Liver (tissue), 9 donors: Measurements from ENCODE around the gene SLC9C2. TPM values are rescaled to one million over a fixed set of nuclear protein-coding genes. Genes with fewer than 3 reads are reported as not detected.

Experiments
- DNase-seq: peaks from one replicate; pipeline ENCODE4 v3.0.0-alpha.2; 2017; ENCODE audit warnings: low spot score
- H3K27ac ChIP-seq, 2 donors: one replicate each; pipeline ENCODE4 v1.7.0; 2013; ENCODE audit warnings: inconsistent platforms in 2 of 2, low read length in 2 of 2, control low read depth in 1 of 2, low read depth in 1 of 2, mild to moderate bottlenecking in 1 of 2
- H3K27me3 ChIP-seq, 4 donors: one replicate each; pipeline versions ENCODE4 v1.6.1 to v1.7.0; 2013; ENCODE audit warnings: low read length in 3 of 4, inconsistent platforms in 1 of 4, mild to moderate bottlenecking in 1 of 4, moderate library complexity in 1 of 4; ENCODE audit not compliant: control insufficient read depth in 4 of 4, insufficient read depth in 4 of 4
- H3K36me3 ChIP-seq, 4 donors: one replicate each; pipeline versions ENCODE4 v1.6.1 to v1.7.0; 2013; ENCODE audit warnings: low read length in 3 of 4, mild to moderate bottlenecking in 3 of 4, low read depth in 1 of 4, moderate library complexity in 1 of 4; ENCODE audit not compliant: control insufficient read depth in 4 of 4, insufficient read depth in 3 of 4
- H3K4me1 ChIP-seq, 4 donors: one replicate each; pipeline versions ENCODE4 v1.6.1 to v1.7.0; 2013; ENCODE audit warnings: low read length in 3 of 4, mild to moderate bottlenecking in 3 of 4, moderate library complexity in 1 of 4; ENCODE audit not compliant: control insufficient read depth in 4 of 4, insufficient read depth in 4 of 4
- H3K4me3 ChIP-seq, 3 donors: one replicate each; pipeline versions ENCODE4 v1.6.1 to v1.7.0; 2013; ENCODE audit warnings: low read length in 3 of 3, control low read depth in 1 of 3, low read depth in 1 of 3, mild to moderate bottlenecking in 1 of 3
- H3K9ac ChIP-seq, 2 donors: one replicate each; pipeline ENCODE4 v1.7.0; 2013; ENCODE audit warnings: low read length in 2 of 2, mild to moderate bottlenecking in 2 of 2, moderate library complexity in 2 of 2, control low read depth in 1 of 2, low read depth in 1 of 2
- H3K9me3 ChIP-seq, 4 donors: one replicate each; pipeline versions ENCODE4 v1.6.1 to v1.7.0; 2013; ENCODE audit warnings: low read length in 3 of 4; ENCODE audit not compliant: control insufficient read depth in 4 of 4
- CTCF ChIP-seq: fragments of 150-350 bp; IDR thresholded peaks from 2 replicates; pipeline ENCODE4 v1.5.1; 2017; ENCODE audit warnings: improper control_type of control experiment, low read depth, low read length; ENCODE audit not compliant: missing input control
- FOXA2 ChIP-seq: IDR thresholded peaks from 2 replicates; pipeline ENCODE4 v1.6.1; 2016; ENCODE audit warnings: antibody characterized with exemption
- GABPA ChIP-seq, 2 donors: IDR thresholded peaks in 1 of 2; conservative IDR thresholded peaks in 1 of 2; 2 replicates each; pipeline ENCODE4 v1.6.1; 2016; ENCODE audit warnings: antibody characterized with exemption in 2 of 2, mild to moderate bottlenecking in 1 of 2, moderate library complexity in 1 of 2
- HNF4G ChIP-seq: IDR thresholded peaks from 2 replicates; pipeline ENCODE4 v1.6.1; 2016; ENCODE audit warnings: antibody characterized with exemption
- JUND ChIP-seq, 2 donors: IDR thresholded peaks; 2 replicates each; pipeline ENCODE4 v1.6.1; 2016; ENCODE audit warnings: antibody characterized with exemption in 2 of 2
- MAX ChIP-seq: IDR thresholded peaks from 2 replicates; pipeline ENCODE4 v1.6.1; 2016; ENCODE audit warnings: antibody characterized with exemption
- RAD21 ChIP-seq, 2 donors: IDR thresholded peaks; 2 replicates each; pipeline ENCODE4 v1.6.1; 2016; ENCODE audit warnings: antibody characterized with exemption in 2 of 2, mild to moderate bottlenecking in 2 of 2
- REST ChIP-seq: IDR thresholded peaks from 2 replicates; pipeline ENCODE4 v1.6.1; 2016; ENCODE audit warnings: antibody characterized with exemption, mild to moderate bottlenecking
- RXRA ChIP-seq, 2 donors: IDR thresholded peaks; 2 replicates each; pipeline ENCODE4 v1.6.1; 2017 to 2018; ENCODE audit warnings: antibody characterized with exemption in 2 of 2, mild to moderate bottlenecking in 1 of 2
- SP1 ChIP-seq: IDR thresholded peaks from 2 replicates; pipeline ENCODE4 v1.6.1; 2018; ENCODE audit warnings: antibody characterized with exemption, mild to moderate bottlenecking
- TAF1 ChIP-seq: conservative IDR thresholded peaks from 2 replicates; pipeline ENCODE4 v1.6.1; 2016; ENCODE audit warnings: antibody characterized with exemption, mild to moderate bottlenecking
- WGBS: extraction: QIAGEN DNeasy Blood & Tissue Kit; methylation state at CpG from one replicate; pipeline ENCODE4 v1.1.7; 2013; 5-methylcytosine and 5-hydroxymethylcytosine counted together
- polyA plus RNA-seq, 2 donors: library from polyadenylated mRNA; stranded (reverse) in 1 of 2; unstranded in 1 of 2; fragments of 200-250 nt in 1 of 2; fragments of >200 nt in 1 of 2; fragmentation: Nextera tagmentation in 1 of 2; extraction: Ambion mirVana in 1 of 2; gene quantifications; one replicate each; pipeline versions ENCODE4 v1.2.1 to v1.2.3, GENCODE V29; 2013 to 2015
- total RNA-seq, 2 donors: library from RNA; depleted of rRNA; stranded (reverse); fragments of >200 nt; gene quantifications; one replicate each; pipeline ENCODE4 v1.2.3, GENCODE V29; 2014
- donor health status: healthy.
- donor health status: healthy.
- donor health status: healthy.
- donor health status: healthy.
- donor health status: healthy.

SLC9C2 gene
- total and polyA plus RNA-seq, 4 donors = not detected

- no peak for TF ChIP-seq GABPA (IDR thresholded peaks at IDR 0.05 in 1 of 2, conservative IDR thresholded peaks at IDR 0.05 in 1 of 2)
- TF ChIP-seq TAF1 = no peak
- TF ChIP-seq SP1 = no peak
- TF ChIP-seq RXRA (IDR thresholded peaks at IDR 0.05) = no peak
- no peak for TF ChIP-seq HNF4G
- no peak for TF ChIP-seq REST
- TF ChIP-seq MAX = no peak
- TF ChIP-seq FOXA2 = no peak
- TF ChIP-seq JUND (IDR thresholded peaks at IDR 0.05) = no peak
- no peak for TF ChIP-seq RAD21 (IDR thresholded peaks at IDR 0.05)
- WGBS = 80% methylated on average over 1 of the region's 1 CpG
- no peaks in the 10 kb centered on the region for H3K4me1 ChIP-seq
- no peak within 1 kb of the TSS for H3K27ac ChIP-seq
- H3K9me3 ChIP-seq = peaks cover 0 to 3% (median under 1%) of the 10 kb centered on the region in 4 donors
- H3K4me3 ChIP-seq = no peak within 1 kb of the TSS
- H3K36me3 ChIP-seq = no peaks in the 10 kb centered on the region
- no peaks in the 10 kb centered on the region for H3K27me3 ChIP-seq
- no peak for DNase-seq
- H3K9ac ChIP-seq = no peak within 1 kb of the TSS
These were observed 32.2 kb upstream of the SLC9C2 start, which contains the start of gene TEX50 for GRCh38 chr1:173635116-173635515. TSS of gene TEX50 (plus strand) at chr1:173635338. CDS start at chr1:173635522, 184 bp downstream.

GRCh38 chr1:173628888-173629287 lies 26.0 kb upstream of the SLC9C2 start:
- TF ChIP-seq RAD21 (IDR thresholded peaks at IDR 0.05) (peak in 1 of 2 donors; percentile 17), CTCF (no peak)
- Histone ChIP-seq H3K27me3 (no peaks in the 10 kb centered on the region), H3K4me1 (no peaks in the 10 kb centered on the region), H3K9me3 (peaks cover 0 to 5% (median 0%) of the 10 kb centered on the region in 4 donors), H3K9ac (no peak overlapping the region), H3K4me3 (no peak overlapping the region), H3K36me3 (no peaks in the 10 kb centered on the region), H3K27ac (no peak overlapping the region)
- no peak for DNase-seq
- 84% methylated on average over 3 of the region's 3 CpGs for WGBS

- TF ChIP-seq TAF1 = no peak
- TF ChIP-seq MAX = no peak
- no peak for TF ChIP-seq CTCF
- no peak for TF ChIP-seq RAD21 (IDR thresholded peaks at IDR 0.05)
- Histone ChIP-seq H3K27me3 (no peaks in the 10 kb centered on the region), H3K9me3 (peaks cover 0 to 5% (median 0%) of the 10 kb centered on the region in 4 donors), H3K9ac (no peak overlapping the region), H3K27ac (no peak overlapping the region), H3K4me1 (no peaks in the 10 kb centered on the region), H3K36me3 (no peaks in the 10 kb centered on the region), H3K4me3 (no peak overlapping the region)
- DNase-seq = no peak
These were observed 24.4 kb upstream of the SLC9C2 start for GRCh38 chr1:173627269-173627668.
